GM12878 (cell line): Measurements from ENCODE around the gene C8B. TPM values are rescaled to one million over a fixed set of nuclear protein-coding genes. Genes with fewer than 3 reads are reported as not detected.

Source experiments
- GABPA ChIP-seq: IDR thresholded peaks from 2 replicates; pipeline ENCODE4 v1.6.1; 2014; ENCODE audit warnings: antibody characterized with exemption, low read depth, mild to moderate bottlenecking, inconsistent platforms
- HDGF ChIP-seq: fragments of 450-650 bp; IDR thresholded peaks from 2 replicates; pipeline ENCODE4 v1.6.1; 2016; ENCODE audit warnings: antibody characterized with exemption
- SIX5 ChIP-seq: IDR thresholded peaks from 2 replicates; pipeline ENCODE4 v1.6.1; 2011; ENCODE audit warnings: mild to moderate bottlenecking, low read depth, low read length, moderate library complexity; ENCODE audit not compliant: severe bottlenecking
- TBL1XR1 ChIP-seq: IDR thresholded peaks from 2 replicates; pipeline ENCODE4 v1.6.1; 2012; ENCODE audit warnings: low read depth, low read length, improper control_type of control experiment
- polyA plus RNA-seq, 11 experiments: library from polyadenylated mRNA; depleted of rRNA in 4 of 11; unstranded in 6 of 11; stranded (reverse) in 5 of 11; fragments of >200 nt; fragmentation: Nextera tagmentation in 4 of 11; fragmentation: Illumina TruSeq in 1 of 11; extraction: Ambion mirVana in 4 of 11; extraction: Trizol in 1 of 11; gene quantifications; 1 replicate in 1 of 11; 2 replicates in 10 of 11; pipeline versions ENCODE4 v1.2.1 to v1.2.3, GENCODE V29; 2011 to 2016; ENCODE audit warnings: inconsistent platforms in 2 of 11, missing spikeins in 2 of 11, low read depth in 1 of 11
- total RNA-seq, 4 experiments: library from RNA; depleted of rRNA in 3 of 4; stranded (reverse); fragments of >200 nt in 3 of 4; fragmentation: Illumina TruSeq in 1 of 4; extraction: Trizol in 1 of 4; gene quantifications; 2 replicates each; pipeline versions ENCODE4 v1.2.1 to v1.2.3, GENCODE V29; 2013 to 2021
- TF ChIP-seq, protein P1 (sequence below): fragments of 450-650 bp; IDR thresholded peaks from 2 replicates; pipeline ENCODE4 v1.6.1; 2018; ENCODE audit warnings: mild to moderate bottlenecking, low read depth, moderate library complexity; ENCODE audit not compliant: partially characterized antibody
- TF ChIP-seq, protein P2 (sequence below): fragments of 450-650 bp; IDR thresholded peaks from 2 replicates; pipeline ENCODE4 v1.6.1; 2016; ENCODE audit warnings: mild to moderate bottlenecking
- TF ChIP-seq, protein P3 (sequence below): IDR thresholded peaks from 2 replicates; pipeline ENCODE4 v1.6.1; 2012; ENCODE audit warnings: low read depth, low read length, improper control_type of control experiment

C8B gene
- total and polyA plus RNA-seq, 10 of the 15 experiments (the other 5 are each of a cell fraction or from before 2014, with no cell fraction given), result not detected

DNA sequence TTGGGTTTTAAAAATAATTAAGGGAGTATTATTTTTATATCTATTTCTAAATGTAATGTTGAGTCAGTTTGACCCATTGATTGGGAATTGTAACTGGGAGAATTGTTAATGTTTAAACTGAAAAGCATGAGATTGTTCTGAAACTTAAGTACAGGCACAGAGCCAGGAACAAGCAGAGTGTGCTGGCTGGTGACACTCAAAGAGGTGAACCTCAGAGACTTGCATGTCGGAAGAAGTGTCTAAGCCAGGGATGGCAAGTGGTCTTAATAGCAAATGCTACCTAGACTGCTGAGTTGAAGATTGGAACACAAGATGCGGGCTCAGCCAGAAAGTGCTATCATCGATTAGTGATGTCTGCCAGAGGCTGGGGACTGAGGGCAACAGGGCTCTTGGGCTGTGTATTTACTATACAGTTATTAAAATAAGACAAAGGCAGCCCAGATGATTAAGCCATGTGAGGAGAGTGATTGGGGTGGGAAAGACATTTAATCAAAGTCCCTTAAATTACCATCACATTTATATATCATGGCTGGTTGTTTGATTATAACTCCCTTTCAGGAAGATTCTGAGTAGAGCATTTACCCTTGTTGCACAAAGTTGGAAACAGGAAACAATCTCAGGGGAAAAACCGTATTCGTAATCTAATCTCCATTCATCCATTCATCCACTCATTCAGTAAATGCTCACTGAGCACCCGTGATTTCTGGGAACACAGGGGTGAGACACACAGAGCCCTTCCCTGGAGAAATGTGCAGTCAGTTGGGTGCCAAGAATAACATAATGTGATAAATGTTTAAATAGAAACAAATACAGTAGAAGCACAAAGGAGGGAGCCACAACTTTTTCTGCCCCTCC is 68.4 kb downstream of the C8B start (continued):
- TF ChIP-seq, protein P1, sequence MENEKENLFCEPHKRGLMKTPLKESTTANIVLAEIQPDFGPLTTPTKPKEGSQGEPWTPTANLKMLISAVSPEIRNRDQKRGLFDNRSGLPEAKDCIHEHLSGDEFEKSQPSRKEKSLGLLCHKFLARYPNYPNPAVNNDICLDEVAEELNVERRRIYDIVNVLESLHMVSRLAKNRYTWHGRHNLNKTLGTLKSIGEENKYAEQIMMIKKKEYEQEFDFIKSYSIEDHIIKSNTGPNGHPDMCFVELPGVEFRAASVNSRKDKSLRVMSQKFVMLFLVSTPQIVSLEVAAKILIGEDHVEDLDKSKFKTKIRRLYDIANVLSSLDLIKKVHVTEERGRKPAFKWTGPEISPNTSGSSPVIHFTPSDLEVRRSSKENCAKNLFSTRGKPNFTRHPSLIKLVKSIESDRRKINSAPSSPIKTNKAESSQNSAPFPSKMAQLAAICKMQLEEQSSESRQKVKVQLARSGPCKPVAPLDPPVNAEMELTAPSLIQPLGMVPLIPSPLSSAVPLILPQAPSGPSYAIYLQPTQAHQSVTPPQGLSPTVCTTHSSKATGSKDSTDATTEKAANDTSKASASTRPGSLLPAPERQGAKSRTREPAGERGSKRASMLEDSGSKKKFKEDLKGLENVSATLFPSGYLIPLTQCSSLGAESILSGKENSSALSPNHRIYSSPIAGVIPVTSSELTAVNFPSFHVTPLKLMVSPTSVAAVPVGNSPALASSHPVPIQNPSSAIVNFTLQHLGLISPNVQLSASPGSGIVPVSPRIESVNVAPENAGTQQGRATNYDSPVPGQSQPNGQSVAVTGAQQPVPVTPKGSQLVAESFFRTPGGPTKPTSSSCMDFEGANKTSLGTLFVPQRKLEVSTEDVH, result no peak
- TF ChIP-seq HDGF (no peak), GABPA (no peak), SIX5 (no peak), TBL1XR1 (no peak)
- TF ChIP-seq, protein P2, sequence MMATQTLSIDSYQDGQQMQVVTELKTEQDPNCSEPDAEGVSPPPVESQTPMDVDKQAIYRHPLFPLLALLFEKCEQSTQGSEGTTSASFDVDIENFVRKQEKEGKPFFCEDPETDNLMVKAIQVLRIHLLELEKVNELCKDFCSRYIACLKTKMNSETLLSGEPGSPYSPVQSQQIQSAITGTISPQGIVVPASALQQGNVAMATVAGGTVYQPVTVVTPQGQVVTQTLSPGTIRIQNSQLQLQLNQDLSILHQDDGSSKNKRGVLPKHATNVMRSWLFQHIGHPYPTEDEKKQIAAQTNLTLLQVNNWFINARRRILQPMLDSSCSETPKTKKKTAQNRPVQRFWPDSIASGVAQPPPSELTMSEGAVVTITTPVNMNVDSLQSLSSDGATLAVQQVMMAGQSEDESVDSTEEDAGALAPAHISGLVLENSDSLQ, result no peak
- TF ChIP-seq, protein P3, sequence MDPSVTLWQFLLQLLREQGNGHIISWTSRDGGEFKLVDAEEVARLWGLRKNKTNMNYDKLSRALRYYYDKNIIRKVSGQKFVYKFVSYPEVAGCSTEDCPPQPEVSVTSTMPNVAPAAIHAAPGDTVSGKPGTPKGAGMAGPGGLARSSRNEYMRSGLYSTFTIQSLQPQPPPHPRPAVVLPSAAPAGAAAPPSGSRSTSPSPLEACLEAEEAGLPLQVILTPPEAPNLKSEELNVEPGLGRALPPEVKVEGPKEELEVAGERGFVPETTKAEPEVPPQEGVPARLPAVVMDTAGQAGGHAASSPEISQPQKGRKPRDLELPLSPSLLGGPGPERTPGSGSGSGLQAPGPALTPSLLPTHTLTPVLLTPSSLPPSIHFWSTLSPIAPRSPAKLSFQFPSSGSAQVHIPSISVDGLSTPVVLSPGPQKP, result no peak
